HG03442 (cell line): ENCODE measurements around the gene RB1.
A peak's percentile ranks its signal among the peaks of the same experiment; 100 is the strongest.
"Not testable (repeated sequence)": the region's sequence is repeated elsewhere in the genome, so short reads cannot be mapped to it uniquely, and the experiment has no call there.

Experiments used
- ATAC-seq: cut with Tn5 transposase; IDR thresholded peaks from one replicate; pipeline ENCODE4 v1.9.1; 2021; ENCODE audit warnings: mild to moderate bottlenecking, moderate library complexity; ENCODE audit not compliant: unreplicated experiment

RB1 gene

DNA sequence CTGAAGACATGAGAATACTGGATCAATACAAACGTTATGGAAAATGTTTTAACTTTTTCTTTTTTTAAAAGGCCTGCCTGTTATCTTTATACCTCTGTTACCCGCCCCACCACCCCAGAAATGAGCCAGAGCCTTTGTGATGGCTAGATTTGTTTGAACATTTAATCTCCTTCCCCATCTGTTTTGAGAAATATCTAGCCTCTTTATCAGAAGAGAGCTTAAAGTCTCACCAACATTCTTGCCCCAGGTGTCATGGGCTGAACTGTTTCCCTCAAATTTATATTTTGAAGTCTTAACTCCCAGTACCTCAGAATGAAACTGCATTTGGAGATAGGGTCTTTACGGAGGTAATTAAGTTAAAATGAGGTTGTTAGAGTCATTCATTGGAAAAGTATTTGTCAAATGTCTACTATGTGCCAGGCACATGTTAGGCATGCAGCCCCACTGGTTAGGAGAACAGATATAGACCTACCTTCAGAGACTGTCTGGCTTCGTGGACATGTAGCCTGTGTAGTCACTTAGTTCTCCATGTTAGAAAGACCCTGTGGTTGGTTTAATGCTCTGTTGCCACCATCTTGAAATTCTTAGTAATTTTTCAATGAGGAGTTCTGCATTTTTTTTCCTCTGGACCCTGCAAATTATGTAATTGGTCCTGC is 6.3 kb upstream of the RB1 start:
- no peak for ATAC-seq

DNA sequence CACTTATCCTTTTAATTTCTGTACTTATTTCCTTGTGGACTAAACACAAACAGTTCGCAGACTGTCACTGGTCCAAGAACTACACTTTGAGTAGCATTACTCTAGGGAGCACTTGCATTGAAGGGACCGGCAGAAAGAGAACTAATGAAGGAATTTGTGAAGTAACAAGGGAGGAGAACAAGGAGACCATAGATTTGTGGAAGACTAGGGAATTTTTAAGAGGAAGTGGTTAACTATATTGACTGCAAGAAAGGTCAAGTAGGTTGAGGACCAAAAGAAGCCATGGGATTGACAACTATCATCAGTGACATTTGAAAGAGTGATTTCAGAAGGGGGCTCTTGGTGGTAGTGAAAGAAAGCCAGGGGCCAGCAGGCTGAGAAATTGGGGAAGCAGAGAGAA is 4.0 kb upstream of the RB1 start:
- no peak for ATAC-seq

DNA sequence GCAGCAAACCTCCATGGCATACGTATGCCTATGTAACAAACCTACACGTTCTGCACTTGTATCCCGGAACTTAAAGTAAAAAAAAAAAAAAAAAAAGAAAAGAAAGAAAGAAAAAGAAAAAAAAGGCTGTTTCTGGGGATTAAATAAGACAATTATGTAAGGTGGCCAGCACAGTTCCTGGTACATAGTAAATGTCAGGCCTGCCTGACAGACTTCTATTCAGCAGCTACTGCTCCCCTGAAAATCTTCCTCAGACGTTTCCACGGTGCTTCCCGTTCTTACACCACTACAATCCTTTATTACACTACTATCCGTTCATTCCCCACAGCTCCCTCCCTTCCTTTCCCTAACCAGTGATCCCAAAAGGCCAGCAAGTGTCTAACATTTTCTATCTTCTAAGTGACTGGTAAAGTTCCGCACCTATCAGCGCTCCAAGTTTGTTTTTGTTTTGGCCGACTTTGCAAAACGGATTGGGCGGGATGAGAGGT is 636 bp upstream of the RB1 start:
- no peak for ATAC-seq

DNA sequence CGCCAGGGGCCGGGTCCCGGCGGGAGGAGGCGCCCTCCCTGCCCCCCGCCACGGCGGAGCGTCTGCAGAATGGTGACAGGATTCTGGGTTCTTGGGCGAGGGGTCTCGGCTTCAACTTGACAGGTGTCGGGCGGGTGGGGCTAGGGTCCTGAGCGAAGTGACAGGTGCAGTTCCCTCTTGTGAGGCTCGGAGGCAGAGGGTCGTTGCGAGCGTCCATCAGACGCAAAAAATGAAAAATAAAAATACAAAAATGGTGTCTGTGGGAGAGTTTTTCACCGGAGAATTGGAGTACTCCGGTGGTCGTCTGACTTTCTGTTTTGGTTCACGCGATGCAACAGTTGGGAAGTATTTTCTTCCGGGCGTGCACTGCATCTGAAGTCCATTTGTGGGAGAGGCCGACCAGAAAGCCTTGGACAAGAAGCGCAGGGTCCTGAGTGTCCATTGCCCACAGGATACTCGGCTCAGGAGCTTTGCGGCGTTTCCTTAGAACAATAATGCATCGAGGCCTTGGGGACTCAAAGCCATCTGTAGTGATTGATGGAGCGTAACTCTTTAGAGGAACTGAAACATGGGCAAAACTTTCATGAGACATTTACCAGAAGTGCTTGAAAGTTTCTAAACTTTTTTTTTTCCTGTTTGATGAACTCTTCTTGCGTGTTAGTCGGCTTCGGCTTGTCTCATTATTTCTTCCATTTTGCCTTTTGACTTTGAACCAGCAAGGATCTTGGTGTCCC is 759 bp downstream of the RB1 start:
- peak; percentile 52 for ATAC-seq

DNA sequence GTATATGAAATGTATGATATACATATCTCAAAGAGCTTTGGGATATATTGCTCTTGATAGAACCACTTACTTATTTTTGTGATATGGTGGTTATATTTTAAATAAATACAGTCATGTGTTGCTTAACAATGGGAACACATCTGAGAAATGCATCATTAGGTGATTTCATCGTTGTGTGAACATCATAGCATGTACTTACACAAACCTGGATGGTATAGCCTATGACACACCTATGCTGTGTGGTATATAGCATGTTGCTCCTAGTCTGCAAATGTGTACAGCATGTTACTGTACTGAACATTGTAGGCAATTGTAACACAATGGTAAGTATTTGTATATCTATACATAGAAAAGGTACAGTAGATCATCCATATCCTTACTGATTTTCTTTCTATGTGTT is 7.7 kb downstream of the RB1 start:
- ATAC-seq, result no peak

DNA sequence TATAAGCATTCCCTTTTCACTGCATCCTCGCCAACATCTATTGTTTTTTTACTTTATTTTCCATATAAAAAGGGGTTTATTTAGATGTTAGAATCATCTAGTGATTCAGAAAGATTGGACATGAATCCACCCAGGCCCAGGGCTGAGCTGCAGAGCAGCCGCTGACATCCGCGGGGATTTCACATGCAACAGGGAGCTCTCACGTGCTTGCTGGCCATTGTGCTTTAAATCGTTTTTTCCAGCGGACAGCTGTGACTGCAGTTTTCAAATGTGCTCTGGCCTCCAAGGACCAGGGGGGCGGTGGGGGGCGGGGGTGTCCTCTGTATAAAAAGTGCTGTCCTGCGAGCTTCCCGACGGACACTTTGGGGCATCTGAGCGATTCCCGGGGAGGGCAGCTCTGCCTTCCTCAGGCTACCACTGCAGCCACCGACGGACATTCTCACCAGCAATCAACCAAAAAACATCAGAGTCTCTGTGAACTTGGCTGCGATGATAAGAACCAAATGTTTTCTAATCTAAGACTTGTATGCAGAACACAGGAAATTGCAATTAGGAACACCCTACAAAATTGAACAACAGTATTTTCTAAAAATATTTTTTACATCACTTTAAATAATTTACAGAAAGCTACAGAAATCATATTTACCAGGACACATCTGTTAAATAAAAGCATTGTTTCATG is 12.6 kb downstream of the RB1 start:
- no peak for ATAC-seq

DNA sequence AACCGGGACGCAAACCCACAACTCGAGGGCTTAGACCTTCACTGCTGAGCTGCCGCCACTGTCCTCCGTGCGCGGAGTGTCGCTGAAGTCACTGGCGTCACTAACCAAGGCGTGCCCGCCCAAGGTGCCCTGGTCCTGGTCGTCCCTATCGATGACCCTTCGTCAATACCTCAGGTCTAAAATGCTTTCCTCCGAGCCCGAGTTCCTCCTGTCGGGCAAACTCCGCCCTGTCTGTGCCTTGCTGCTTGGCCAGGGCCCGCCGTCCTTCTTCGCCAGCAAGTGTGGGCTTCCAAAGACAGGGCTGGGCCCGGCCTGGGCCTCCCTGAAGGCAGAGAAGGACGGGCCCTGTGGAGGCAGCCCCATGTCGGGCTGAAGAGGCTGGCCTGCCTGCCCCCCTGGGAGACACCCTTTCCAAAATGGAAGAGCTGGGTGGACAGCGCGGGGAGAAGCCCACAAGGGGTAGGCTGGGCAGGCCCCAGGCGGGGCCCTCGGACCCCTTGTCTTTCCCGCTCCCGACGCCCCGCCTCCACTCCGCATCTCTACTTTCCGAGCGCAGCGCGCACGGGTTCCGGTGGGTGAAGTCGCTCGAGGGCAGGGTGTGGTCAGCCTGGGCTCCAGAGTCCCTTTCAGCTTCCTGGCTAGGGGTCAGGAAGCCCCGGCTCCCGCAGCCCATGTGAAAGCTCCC is 13.4 kb downstream of the RB1 start:
- no peak for ATAC-seq

DNA sequence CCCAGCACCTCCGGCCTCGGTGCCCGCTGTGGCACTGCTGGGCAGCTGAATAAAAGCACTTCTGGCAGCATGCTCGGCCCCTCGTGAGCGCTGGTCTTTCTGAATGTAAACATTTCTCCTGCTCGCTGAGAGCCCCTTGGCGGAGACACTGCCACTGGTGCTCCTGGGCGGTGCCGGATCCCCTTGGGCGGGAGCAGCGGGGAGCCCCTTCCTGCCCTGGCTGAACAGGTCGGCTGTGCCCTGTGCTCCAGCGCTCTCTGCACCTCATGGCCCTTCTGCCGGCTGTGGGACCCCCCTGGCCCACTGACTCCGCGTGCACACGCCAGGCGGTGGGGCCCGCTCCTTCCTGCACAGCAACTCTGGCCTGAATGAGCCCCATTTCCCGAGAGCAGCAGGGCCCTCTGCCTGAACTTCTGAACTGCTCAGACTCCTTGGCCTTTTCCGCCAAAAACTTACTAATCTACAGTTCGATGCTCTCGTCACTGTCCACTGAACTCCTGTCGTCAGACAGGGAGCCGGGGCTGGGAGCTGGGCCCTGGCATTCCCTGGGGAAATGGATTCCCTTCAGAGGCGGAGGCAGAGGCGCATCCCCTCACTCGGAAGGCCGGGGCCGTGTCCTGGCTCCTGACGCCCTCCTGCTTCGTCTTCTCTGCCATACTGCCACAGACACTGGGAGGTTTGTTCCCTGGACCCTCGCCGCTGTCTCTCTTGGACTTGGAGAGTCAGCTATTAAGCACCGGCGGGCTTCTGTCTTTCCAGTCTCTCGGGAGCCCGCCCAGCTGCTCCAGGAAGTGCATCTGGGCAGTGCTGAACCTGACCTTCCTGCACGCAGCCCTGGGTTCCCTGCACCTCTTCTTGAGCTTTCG is 14.2 kb downstream of the RB1 start:
- ATAC-seq, result no peak

DNA sequence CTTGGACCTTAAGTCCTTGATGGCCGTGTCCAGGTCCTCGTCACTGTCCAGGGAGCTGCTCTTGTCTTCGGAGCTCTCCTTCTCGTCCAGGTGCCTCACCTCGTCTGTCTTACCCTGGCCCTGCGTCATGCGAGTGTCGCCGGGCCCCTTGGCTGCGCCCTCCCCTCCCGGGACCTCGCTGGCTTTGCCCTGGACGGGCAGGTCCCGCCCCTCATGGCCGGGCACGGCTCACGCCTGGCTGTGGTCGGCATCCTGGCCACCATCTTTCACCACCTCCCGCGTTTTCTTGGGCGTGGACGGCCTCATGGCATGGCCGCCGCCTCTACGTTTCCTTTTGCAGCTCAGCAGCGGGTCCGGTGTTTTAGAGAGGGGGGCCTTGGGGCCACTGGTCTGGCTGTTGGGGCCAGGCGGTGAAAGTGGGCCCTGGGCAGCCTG is 14.8 kb downstream of the RB1 start:
- ATAC-seq, result no peak

DNA sequence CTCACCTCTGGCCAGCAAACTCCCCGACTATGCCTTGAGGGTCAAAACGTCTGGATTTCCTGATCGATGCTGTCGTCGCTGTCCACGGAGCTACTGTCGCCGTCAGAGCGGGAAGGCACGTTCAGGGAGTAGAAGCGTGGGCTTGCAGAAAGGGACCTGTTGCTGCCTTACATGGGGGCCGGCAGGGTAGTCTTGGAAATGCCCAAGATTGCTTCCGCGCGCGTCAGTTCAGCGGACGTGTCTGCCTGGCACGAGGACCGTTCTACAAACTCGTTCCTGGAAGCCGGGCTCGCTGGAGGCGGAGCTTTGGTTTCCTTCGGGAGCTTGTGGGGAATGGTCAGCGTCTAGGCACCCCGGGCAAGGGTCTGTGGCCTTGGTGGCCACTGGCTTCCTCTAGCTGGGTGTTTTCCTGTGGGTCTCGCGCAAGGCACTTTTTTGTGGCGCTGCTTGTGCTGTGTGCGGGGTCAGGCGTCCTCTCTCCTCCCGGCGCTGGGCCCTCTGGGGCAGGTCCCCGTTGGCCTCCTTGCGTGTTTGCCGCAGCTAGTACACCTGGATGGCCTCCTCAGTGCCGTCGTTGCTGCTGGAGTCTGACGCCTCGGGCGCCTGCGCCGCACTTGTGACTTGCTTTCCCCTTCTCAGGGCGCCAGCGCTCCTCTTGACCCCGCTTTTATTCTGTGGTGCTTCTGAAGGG is 15.4 kb downstream of the RB1 start:
- ATAC-seq, result no peak

DNA sequence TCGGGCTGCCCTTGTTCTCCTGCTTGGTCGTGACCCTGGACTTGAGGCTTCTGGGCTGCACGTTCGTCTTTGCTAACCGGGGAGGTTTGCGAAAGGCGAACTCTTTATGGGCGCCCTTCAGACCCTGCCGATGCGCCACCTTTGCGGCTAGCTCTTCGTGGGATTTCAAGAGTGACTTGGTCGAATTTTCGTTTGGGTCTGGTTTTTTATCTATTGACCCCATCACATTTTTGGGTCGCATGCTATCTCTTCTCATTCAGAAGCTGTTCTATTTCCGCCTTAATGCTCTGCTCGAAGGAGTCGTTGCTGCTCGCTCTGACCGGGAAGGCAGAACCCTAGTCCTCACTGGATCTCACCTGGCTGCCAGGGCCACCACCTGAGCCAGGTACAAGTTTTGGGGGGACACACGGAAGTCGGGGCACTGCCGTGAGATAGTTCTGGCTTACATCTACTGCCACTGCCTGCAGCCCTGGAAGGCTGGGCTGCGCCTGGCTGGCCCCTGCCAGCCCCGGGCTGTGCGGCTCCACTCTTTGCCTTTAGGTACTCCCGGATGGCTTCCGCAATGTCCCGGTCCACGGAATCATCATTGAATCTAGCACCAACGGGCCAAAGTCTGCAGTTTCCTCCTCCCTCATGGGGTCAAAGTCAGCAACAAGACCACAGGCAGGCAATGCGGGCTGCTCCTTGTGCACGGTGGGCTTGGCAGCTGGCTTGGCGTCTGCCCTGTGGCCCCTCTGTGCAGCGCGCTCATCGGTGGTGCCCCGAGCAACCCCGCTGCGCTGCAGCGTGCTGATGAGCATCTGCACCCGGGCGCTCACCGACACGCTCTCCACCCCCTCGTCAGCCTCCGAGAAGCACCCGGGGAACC is 16.2 kb downstream of the RB1 start:
- no peak for ATAC-seq

DNA sequence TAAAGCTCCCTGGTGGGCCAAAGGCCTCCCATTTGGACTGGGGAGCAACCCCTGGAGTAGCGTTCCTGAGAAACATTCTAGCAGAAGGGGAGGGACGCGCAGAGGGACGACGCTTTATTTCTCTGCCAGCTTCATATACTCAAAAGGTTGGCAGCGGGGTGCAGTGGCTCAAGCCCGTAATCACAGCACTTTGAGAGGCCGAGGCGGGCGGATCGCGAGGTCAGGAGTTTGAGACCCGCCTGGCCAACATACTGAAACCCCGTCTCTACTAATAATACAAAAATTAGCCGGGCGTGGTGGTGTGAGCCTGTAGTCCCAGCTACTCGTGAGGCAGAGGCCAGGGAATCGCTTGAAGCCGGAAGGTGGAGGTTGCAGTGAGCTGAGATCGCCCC is 16.8 kb downstream of the RB1 start:
- ATAC-seq, result no peak

DNA sequence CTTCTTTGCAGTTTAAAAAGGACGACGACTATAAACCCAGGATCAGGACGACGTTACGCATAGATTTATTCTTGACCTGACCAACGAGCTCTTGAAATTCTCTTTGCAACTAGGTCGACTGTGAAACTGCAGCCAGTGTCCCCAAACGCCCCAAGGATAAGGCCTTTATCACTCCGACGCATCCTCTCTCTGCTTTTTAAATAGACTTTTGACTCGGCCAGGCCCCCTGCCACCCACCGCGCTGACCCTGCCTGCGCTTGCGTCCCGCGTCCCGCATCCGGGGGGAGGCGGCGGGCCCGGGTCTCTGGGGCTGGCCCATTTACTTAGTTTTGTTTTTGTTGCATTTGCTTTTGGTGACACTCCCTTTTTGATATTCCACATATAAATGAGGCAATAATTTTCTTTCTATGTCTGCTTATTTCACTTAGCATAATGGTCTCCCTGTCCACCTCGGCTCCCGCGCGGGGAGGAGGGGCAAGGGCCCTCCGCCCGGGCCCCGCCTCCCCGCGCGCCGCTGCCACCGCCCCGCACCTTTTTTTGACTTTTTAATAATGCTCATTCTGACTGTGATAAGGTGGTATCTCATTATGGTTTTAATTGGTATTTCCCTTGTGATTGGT is 17.4 kb downstream of the RB1 start:
- no peak for ATAC-seq

DNA sequence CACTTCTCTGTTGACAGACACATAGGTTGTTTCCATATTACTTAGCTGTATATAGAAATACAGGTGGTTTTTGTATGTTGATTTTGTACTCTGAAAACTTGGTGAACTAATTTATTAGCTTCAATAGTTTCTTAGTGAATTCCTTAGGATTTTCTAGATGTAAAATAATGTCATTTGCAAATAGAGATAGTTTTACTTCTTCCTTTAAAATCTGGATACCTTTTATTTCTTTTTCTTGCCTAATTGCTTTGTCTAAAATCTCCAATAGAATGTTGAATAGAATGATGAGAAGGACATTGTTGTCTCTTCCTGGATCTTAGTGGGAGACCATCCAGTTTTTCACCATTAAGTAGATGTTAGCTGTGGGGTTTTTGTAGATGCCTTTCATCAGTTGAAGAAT is 18.7 kb downstream of the RB1 start:
- ATAC-seq, result no peak

DNA sequence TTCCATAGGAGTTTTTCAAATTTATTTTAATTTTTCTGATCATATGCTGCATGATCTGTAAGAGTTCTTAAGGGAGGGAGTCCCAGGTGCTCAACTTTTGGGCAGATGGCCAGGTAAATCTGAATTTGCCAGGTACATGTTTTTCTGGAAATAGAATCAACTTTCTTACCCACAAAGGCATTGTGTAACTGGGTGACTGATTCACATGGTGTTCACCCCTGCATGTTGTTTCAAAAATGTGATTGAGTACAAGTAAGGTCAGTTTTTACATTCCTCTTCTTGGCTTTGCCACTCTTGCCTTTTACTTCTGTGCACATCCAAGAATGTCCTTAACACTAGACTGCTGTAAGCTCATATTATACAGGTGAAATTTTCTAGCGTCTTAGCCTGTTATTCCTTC is 30.4 kb downstream of the RB1 start:
- ATAC-seq, result no peak

DNA sequence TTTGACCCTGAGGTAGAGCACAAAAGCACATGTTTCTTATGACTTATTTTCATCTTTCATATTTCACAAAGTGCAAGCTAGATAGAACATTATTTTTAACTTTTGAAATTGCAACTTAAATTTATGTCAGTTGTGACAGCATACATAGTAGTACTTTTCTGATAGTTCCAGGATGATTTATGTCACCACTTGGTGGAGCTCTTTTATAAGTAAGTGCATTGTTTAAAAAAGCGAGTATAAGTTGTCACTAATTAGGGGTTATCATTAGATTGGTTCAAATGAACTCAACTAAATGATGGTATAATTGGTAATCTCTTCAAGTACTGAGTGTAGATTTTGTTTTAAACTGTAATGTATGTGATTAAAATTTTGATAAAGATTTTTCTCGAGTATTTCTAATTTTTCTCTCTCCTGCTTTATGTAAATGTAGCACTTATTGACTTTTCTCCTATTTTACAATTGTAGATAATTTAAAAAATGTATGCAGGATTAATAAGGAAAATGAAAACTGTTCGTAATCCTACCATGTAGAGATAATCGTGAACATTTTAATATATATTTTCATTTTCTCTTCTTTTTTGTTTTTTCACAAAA is 31.1 kb downstream of the RB1 start:
- ATAC-seq, result no peak

DNA sequence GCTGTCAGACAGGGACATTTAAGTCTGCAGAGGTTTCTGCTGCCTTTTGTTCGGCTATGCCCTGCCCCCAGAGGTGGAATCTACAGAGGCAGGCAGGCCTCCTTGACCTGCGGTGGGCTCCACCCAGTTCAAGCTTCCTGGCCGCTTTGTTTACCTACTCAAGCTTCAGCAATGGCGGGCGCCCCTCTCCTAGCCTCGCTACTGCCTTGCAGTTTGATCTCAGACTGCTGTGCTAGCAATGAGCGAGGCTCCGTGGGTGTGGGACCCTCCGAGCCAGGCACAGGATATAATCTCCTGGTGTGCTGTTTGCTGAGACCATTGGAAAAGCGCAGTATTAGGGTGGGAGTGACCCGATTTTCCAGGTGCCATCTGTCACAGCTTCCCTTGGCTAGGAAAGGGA is 35.6 kb downstream of the RB1 start:
- ATAC-seq, result not testable (repeated sequence)

DNA sequence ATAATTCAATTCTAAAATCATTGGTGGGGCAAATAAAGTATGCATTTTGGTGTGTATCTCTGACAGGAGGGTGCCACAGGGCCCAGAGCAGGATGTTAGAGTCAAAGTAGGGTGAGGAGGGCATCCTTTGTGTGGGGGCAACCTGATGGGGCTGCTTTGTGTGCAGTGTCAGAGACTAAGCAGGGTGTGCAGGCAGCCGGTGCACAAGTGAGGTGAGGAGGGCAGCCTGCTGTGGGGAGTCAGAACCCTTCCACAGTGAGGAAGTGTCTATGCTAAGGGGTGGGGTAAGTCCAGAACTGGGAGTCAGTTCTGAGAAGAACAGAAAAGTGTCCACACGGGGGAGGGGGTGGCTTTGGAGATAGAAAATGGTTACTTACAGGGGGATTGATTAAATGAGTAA is 40.7 kb downstream of the RB1 start:
- no peak for ATAC-seq
